ACHN (cell line): ENCODE results near the gene NOS3.

Source experiments
- DNase-seq: peaks from one replicate; pipeline ENCODE4 v3.0.0-alpha.2; 2015
- in situ Hi-C: cut with HindIII; loops from 2 replicates; pipeline ENCODE4 v1.10.0; 2017; ENCODE audit warnings: low sequenced_read_pairs, low pct_ligation_motif_present, low pct_unique_long_range_greater_than_20kb

NOS3 gene

GRCh38 chr7:150974468-150975391 lies 16.1 kb upstream of the NOS3 start:
- in situ Hi-C loops: no loop called here

DNA sequence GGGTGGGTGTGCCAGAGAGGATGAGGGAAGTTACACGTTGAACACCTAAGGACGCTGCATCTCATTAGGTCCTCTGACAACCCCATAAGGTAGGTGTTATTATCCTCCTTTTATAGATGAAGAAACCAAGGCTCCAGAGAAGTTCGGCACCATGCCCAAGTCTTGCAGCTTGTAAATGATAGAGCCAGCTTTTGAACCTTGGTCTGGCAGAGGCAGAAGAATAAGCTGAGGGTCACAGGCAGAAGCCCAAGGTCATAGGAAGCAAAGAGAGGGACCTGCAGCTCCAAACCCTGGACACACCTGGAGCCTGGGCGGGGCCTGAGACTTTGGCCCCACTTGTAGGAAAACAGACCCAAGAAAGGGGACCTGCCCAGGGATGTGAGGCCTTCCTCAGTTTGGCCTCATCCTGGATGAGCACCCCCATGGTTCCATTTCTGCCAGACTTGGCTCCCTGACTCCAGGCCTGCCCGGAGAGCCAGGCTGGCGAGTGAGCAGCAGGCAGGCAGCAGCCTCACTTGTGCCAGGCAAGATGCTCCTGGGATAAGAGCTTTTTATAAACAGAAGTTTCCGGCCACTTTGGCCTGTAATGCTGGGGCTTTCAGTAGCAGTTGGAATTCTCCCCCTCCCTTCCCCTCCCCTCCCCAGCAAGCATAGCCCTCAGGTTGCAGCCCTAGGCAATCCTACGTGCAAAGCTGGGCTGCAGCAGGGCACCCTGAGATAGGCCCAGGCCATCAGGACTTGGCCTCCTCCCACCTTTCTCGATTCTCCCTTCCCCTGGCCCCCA lies 15.1 kb upstream of the NOS3 start:
- DNase-seq: no peak
- in situ Hi-C loops: no loop called here

More at GRCh38 chr7:150974468-150975391, 16.1 kb upstream of the NOS3 start:
- DNase-seq: peak; percentile 66

DNA sequence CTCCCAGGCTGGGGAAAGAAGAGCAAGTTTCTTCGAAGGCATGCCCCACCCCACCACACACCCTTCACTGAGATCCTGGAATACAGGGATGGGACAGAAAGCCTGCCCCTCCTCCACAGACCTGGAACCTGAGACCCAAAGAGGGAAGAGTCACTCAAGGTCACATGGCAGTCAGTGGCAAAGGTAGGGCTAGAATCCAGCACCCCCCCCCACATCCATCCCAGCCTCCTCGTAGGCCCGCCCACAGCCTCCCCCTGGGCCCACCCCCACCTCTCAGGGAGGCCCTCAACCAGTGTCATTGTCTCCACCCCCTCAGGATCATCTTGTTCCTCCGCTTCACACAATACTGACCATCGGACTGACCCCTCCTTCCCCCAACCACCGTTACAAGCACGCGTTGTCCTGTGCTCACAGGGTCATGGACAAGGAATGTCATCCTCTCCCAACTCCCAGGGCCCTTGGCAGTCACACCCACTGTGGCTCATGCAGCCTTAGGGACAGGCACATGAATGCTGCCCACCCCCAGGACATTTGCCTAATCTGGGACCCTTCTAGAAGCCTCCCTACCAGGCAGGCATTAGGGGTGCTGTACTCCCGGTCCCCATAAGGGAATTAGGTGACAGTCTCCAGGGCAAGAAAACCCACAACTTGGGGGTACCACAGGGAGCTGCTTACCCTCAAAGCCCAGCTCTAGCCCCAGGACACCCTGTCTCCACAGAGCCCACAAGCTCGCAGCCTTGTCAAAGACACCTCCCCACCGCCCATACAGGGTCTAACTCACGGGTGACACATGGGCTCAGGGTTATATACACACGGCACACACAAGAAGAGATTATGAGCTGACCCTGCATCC lies 14.1 kb upstream of the NOS3 start:
- in situ Hi-C loops: no loop called here
- no peak for DNase-seq

DNA sequence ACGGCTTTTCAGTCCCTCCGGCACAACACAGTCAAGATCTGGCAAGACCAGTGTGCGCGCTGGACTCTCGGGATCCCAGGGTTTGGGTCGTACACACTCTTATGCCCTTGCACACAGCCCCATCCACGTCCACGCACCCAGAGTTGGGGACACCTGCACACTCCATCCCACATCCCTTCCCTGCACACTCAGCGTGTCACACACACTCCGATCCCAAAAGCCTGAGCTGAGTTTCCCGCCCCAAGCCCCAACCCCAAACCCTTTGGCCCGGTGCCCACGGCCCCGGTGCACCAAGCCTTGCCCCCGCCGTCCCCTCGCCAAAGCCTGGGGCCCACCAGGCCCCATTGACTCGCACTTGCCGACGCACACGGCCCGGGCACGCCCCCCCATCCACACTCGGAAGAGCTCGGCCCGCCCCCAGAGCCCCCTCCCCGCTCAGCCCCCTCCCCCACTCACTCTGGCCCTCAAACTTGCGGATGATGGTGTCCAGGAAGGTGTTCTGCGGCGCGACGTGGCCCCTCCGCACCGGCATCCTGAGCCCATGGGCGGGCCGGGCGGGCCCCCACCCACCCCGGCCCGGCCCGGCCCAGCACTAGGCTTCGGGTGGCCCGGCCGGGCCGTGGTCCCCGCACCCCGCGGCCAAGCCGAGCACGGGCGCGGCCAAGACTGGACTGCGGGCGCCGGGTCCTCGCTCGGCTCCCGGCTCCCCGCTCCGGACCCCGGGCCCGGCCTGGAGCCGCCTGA lies 13.3 kb upstream of the NOS3 start:
- no peak for DNase-seq
- in situ Hi-C loops: no loop called here

GRCh38 chr7:150978126-150978789 lies 12.6 kb upstream of the NOS3 start, which contains the start of gene KCNH2:
Gene KCNH2 (minus strand): TSS chr7:150978321. CDS start chr7:150977913, 408 bp downstream.
- peak; percentile 34 for DNase-seq
- in situ Hi-C loops: no loop called here

DNA sequence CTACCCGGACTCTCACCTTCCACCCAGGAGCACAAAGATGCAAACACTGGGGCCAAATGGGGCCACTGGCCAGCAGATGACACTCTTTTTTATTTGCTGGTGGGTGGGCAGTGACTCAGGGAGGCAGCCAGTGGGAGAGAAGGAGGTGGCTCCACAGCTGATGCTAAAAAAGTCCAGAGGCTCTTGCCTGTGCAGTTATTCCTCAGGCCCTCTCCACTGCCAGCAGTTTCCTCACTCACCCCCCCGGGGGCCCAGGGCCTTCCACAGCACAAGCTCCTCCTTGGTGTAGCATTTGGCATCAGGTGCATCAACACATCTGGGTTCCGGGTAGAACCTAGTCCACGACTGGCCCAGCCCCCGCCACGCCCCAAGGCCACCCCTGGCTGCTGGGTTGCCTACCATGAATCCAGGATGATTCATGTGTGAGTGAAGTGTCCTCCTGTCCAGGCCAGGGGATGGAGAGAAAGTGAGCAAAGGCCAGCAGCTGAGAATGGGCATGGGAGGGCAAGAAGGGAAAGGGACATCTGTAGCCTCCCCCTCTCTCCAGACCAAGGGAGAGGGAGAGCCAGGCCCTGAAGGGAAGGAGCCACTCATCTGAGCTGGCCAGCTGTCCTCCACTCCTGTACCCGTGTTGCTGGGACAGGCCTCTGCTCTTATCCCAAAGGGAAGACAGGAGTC lies 11.0 kb upstream of the NOS3 start:
- DNase-seq: no peak
- in situ Hi-C loops: no loop called here

- DNase-seq: no peak
- in situ Hi-C loops: no loop called here
Measured at GRCh38 chr7:150980663-150981062, 10.2 kb upstream of the NOS3 start.

GRCh38 chr7:150981644-150982043 lies 9.2 kb upstream of the NOS3 start:
- no peak for DNase-seq
- in situ Hi-C loops: no loop called here

DNA sequence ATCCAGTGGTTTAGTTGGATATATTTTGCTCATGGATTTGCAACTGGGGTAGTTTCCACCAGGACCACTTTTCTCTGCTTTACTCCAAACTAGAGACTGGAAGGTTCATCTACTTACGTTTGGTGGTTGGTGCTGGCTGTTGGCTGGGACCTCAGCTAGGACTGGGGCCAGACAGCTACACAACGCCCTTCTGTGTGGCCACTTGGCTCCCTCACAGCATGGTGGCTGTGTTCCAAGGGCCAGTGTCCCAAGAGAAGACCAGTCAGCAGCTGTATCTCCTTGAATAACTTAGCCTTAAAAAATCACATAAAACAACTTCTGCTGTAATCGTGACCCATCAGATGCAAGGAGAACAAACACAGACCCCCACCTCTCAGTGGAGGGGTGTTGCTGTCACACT lies 8.5 kb upstream of the NOS3 start:
- DNase-seq: no peak
- in situ Hi-C loops: no loop called here

DNA sequence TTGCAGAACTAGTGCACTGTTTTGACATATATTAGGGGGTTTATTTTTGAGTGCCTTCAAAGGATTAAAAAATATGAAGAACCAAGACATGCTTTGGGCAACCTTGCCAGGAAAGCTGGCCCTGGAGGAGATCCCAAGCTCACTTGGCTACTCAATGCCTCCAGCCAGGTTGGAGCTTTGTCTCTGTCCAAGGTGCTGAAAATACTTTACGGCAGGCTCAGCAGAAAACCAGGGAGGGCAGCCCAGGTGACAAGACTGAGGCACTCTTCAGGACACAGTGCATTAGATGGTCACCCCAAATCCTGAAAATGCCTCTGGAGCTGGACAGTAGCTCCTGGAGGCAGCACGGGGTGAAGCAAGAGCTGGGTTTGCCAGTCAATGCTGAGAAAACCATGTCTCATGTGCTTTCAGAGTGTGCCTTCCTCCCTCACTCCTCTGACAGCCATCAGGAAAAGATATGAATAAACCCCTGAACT lies 6.9 kb upstream of the NOS3 start:
- peak; percentile 73 for DNase-seq
- in situ Hi-C loops: no loop called here

DNA sequence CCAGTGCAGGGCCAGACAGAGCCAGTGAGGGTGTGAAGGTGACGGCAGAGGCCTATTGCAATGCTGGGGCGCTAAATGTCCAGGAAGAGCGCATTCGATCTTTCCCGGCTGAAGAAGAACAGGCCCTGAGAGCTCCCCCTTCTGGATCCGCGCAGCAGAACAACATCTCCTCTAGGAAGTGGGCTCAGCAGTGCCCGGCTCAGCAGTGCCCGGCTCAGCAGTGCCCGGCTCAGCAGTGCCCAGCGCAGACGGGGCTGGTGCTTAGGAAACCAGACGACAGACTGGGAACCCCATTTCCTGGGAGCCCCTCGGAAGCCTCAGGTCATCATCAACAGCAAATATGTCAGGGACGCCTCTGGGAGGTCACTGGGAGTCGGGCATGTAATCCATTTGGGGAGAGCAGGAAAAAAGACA lies 4.7 kb upstream of the NOS3 start:
- in situ Hi-C loops: no loop called here

GRCh38 chr7:150986556-150986955 lies 4.3 kb upstream of the NOS3 start:
- no peak for DNase-seq
- in situ Hi-C loops: no loop called here

More for the DNA sequence above, 4.7 kb upstream of the NOS3 start:
- DNase-seq: peak; percentile 74

GRCh38 chr7:150988230-150989226 lies 2.3 kb upstream of the NOS3 start:
- peak; percentile 47 for DNase-seq
- in situ Hi-C loops: no loop called here

DNA sequence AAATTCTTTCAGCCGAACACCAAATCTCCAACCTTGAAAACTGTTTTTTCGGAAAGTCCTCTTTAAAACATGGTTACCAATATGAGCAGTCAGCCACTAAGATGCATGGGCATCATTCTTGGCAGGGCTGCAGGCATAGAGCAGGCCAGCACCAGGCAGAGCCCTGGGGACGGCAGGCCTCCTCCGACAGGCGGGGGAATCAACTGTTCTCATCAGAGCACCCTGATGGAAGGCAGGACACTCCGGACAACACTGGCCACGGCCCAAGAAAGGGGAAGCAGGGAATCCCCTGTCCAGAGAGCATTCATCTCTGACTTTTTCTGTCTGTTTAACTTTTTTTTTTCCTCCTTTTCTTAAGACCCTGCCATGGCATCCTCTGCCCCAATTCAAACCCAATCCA lies 1.4 kb upstream of the NOS3 start:
- in situ Hi-C loops: no loop called here

DNA sequence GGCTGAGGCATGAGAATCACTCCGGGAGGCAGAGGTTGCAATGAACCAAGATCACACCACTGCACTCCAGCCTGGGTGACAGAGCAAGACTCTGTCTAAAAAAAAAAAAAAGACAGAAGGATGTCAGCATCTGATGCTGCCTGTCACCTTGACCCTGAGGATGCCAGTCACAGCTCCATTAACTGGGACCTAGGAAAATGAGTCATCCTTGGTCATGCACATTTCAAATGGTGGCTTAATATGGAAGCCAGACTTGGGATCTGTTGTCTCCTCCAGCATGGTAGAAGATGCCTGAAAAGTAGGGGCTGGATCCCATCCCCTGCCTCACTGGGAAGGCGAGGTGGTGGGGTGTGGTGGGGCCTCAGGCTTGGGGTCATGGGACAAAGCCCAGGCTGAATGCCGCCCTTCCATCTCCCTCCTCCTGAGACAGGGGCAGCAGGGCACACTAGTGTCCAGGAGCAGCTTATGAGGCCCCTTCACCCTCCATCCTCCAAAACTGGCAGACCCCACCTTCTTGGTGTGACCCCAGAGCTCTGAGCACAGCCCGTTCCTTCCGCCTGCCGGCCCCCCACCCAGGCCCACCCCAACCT lies 1.3 kb downstream of the NOS3 start:
- no peak for DNase-seq
- in situ Hi-C loops: no loop called here

More for the DNA sequence above, 1.4 kb upstream of the NOS3 start:
- no peak for DNase-seq
